Measurements from ENCODE around the gene CNPPD1.

CNPPD1 gene

DNA sequence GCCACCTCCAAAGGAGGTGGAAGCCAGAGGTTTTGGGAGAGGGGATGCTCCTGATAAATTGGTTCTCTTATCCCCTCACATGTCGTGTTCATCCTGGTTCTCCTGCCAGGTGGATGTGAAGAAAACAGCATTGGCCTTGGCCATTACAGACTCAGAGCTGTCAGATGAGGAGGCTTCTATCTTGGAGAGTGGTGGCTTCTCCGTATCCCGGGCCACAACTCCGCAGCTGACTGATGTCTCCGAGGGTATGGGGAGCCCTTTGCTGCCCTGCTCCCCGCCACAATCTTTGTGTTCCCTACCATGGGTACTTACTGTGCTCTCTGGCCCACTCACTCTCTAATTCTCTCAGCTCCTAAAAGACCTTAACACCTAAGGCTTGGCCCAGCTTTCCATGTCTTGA is 4.8 kb upstream of the CNPPD1 start:
- DNase-seq (ENCODE audit: low read depth in 1 of 2, low spot score in 1 of 2), result no peak

DNA sequence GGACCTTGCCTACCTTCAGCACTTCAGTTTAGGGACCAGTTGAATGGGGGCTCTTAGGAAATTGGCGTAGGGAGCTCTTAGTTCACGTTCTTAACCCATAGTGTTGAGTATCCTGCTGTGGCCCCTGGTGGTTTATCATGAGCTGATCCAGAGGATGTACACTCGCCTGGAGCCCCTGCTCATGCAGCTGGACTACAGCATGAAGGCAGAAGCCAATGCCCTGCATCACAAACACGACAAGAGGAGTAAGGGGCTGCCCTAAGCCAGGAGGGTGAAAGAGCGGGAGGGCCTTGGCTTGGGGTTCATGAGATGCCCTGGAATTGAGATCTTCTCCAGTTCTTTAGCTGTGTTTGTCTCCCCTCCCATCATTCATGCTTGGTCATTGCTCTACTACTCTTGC is 4.2 kb upstream of the CNPPD1 start:
- no peak for DNase-seq (ENCODE audit: low read depth in 1 of 2, low spot score in 1 of 2)

DNA sequence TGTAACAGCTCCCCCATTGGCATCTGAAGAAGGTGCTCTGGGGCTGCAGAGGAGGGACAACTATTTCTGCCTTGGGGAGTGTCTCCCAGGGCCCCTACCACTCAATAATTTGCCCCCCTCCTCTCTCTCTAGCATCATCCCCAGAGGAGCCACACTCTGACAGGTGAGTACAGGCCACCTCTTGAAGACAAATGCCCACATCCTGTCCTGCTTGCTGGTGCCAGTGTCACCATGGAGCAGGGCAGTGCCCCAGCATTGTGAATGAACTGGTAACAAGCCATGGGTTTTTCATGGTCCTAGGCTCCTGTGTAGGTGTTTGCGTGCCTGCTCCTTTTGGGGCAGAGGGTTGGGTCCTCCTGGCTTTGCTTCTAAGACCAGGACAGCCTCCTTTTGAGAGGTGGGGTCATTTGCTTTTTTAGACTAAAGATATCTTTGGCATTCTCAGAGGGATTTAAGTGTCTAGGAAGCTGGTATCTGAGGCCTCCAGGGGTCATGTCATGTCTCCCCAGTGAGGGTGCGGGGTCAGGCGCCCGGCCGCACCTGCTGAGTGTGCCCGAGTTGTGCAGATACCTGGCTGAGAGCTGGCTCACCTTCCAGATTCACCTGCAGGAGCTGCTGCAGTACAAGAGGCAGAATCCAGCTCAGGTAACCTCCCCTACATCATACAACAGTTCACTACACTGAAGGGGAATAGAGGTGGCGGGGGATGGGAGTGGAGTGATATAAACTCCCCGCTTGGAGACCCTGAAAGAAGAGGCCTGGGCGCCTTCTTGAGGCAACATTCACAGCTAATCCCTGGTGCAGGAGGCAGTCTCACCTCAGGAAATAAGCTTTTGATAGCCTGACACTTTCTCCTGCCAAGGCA is 3.1 kb upstream of the CNPPD1 start:
- no peak for DNase-seq (ENCODE audit: low read depth in 1 of 2, low spot score in 1 of 2)

DNA sequence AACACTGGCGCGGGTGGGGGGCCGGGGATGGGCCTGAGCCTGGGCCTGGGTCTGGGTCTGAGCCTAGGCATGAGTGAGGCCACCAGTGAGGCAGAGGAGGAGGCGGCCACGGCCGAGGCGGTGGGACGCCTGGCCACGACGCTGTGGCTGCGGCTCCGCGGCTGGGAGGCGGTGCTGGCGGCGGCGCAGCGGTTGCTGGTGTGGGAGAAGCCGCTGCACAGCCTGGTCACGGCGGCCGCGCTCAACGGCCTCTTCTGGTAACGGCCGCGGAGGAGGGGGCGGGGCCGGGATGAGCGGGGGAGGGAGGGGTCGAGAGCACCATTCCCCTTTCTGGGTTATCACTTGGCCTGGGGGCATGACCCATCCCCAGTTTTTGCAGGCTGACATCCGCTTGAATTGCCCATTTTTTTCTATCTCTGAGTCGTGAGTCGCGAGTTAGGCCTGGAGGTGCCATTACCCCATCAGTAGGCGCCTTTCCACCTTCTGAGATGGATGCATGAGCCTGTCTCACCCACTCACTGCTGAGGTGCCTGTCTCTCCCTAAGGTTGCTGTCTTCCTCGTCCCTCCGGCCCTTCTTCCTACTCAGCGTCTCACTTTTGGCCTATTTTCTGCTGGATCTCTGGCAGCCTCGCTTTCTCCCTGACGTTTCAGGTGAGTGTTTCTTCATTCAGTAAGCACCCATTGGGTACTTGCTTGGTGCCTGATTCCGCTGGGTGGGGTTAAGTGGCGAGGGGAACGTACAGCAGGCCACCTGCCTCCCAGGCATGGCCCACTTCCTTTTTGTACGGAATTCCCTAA is 1.9 kb upstream of the CNPPD1 start:
- no peak for DNase-seq (ENCODE audit: low read depth in 1 of 2, low spot score in 1 of 2)

DNA sequence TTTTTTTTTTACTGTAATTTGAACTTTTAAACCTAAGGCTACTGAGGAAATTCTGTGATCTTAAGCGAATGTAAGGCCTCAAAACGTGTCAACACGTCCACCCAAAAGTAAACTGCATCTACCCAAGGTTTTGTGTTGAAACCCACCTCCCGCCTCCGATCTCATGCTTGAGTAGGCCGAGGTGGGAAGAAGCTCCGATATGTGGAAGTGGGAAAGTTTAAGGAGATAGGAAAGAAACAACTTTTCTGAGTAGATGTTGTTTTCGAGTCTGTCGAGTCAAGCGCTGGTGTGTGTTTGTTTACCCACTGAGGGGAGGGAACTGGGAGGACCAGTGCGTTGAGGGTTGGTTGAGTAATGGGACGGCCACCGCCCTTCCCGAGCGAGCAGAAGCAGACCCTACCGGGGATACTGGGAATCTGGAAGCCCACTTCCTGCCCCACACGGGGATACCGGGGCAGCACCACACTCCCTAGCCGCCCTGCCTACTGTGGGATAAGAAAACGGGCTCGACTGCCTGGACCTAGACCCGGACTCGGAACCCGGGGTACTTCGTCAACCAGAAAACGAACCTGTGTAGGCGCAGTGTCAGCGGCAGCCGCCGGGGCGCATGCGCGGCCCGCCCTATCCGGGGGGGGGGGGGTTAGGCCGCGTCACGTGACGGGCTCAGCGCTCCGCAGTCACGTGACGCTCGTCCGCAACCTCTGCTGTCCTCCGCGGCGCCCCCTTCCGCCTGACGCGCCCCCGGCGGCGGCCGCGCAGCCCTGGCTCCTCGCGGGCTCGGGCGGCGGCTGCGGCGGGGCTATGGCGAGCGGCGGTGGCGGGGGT is 1.0 kb upstream of the CNPPD1 start, which contains the start of gene RETREG2:
Gene RETREG2 (plus strand): TSS at position 724 of the 825 bp plus-strand sequence. CDS start 78 bp downstream, at position 802.
- peak; percentile 58 to 71 for DNase-seq (ENCODE audit: low read depth in 1 of 2, low spot score in 1 of 2)

DNA sequence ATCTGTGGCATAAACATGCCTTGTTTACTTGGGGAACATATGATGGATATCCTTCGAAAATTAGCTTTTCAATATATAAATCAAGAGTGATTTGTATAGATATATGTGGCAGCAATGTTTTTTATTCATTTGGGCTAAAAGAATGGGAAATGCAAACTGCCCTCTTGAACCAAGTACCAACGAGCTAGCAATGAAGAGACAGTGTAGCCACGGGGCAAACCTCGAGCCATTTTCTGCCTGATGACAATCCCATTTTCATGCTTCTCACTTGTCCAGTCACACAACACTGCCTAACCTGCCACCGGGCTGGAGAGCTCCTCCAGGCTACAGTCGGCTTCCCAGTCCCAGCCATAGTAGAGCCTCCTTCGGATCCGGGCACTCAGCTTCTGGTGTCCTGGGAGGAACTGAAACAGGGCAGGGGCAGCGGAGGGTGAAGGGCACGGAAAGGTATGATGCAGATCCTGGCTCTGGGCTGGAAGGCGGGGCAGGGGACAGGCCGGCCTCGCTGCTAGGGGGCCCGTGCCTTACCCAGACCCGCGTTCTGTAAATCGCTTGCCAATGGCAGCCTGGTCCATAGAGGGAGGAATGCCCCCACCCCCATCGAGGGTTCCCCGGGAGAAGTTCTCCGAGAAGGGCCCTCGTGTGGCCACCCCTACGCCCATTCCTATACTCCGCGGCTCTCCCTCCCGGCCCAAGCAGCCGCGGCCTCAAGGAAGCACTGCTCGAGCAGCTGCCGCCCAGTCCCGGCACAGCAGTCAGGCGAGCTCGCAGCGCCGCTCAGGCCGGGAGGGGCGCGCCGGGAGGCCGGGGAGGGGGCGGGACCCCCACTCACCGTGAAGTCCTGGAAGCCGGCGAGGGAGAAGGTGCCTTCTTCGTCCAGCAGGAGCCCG is 552 bp downstream of the CNPPD1 start:
- no peak for DNase-seq (ENCODE audit: low read depth in 1 of 2, low spot score in 1 of 2)

DNA sequence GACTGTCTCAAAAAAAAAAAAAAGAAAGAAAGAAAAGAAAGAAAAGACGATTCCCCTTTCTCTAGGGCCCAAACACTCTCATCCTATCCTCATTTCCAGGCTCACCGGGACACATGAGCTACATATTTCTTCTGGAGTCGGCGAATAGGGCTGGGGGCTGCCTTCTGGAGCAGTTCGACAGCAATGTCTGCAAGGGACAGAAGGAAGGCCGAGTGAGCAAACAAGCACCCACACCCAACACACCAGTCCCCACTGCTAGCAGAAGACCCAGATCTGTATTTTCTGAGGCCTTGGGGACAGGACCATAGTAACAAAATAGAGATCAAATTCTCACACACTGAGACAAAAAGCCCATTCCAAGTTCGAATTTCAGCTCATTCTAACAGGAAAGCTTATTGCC is 1.2 kb downstream of the CNPPD1 start:
- DNase-seq (ENCODE audit: low read depth in 1 of 2, low spot score in 1 of 2), result no peak

DNA sequence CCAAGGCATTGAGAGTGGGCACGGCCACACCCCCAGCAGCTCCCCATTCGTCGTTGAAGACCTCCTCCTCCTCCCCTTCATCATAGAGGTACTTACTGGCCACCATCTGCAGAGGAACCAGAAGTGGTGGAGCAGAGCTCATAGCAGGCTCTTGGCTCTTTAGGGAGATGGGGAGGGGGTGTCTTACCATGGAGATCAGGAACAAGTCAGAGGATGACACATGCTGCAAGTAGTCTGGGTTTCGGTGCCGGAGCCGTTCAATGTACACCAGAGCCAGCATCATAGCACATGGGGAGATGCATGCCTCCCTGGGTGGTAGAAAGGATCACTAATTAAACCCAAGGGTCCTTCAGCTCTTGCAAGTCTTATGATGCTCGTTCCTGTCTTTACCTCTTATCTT is 1.9 kb downstream of the CNPPD1 start:
- DNase-seq (ENCODE audit: low read depth in 1 of 2, low spot score in 1 of 2), result no peak

DNA sequence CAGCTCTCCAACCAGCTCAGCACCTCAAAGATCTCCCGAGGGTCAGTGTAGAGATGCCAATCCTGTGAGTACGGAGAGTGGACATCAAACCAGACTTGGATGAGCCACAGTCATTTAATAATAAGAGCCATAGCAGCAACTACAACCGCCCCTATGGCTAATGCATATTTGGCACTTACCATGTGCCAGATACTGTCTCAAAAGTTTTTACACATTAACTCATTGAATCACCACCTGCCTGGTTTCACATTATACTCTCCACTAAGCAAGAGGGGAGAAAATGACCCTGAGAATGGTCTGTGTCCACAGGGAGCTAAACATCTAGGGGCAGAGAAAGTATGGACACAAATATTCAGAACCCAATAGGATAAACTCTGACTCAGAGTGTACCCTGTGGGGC is 2.6 kb downstream of the CNPPD1 start:
- DNase-seq (ENCODE audit: low read depth in 1 of 2, low spot score in 1 of 2), result no peak

DNA sequence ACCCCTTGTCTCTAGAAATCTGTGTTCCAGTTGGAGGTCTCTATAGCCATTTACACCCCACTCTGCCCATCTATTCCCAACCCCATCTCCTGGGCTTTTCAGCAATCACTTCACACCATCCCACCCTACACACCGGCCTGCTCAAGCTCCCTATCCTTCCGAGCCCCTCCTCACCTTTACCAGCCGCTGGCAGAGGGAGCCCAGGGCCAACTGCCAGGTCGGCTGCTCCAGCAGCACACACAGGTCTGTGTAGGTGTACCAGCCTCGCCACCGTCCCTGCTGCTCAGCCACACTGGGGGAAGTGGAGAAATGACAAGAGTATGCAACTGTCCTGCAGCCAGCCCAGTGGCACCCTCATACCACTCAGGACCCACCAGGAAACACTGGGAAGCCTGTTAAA is 3.5 kb downstream of the CNPPD1 start:
- no peak for DNase-seq (ENCODE audit: low read depth in 1 of 2, low spot score in 1 of 2)

DNA sequence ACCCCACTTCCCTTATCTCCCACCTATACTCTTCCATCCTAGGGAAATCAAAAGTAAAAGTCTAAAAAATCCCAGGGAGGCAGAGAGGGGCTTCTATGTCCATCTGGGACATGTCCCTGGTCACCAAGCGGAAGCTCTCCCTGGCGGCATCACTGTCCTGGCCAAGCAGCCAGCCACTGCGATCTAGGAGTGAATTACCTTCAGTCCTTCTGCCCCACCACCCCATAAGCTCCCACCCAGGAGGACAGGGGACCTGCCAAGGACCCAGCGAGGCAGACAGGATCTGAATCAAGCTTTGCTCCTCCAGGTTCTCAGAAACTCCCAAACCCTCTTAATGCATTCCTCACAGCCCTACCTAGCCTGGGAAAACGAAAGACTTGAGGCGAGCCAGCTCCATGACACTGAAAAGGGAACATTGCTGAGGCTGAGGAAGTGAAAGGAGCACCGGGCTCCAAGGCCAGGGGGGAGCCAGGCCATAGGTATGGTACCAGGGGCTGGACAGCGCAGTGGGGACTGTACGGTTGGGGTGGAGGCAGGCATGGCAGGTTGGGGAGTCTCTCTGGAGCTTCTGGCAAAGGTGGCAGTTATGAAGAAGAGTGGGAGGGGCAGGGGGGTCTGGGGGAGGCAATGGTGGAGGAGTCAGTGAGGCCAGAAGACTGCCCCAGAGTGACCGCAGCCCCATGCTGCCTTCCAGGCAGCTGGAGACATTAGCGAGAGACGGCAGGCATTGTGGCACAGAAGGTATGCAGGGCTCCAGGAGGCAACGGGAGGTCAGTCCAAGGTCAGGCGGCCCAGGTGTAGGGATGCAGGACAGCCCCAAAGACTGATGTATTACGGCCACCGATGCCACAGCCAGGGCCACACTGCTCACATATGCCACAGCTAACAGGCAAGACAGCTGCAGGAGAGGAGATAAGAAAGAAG is 4.2 kb downstream of the CNPPD1 start:
- DNase-seq (ENCODE audit: low read depth in 1 of 2, low spot score in 1 of 2), result no peak

DNA sequence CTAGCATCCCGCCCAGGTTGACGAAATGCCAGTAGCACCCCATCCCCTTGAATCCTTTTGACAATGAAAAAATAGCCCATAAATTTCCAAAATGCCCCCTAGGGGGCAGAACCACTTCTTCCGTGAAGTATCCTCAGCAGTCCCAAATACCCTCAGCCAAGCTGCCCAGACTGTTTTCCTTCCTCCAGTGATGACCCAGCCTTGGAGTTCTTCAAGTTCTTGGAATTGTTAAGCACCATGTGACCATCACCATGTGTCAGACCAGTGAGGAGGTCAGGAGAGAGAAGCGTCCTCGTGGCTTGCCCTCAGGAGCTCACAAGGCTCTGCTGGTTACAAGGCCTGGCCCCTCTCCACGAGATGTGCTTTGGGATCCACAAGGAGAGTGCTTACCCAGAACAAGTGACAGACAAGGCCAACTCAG is 5.5 kb downstream of the CNPPD1 start:
- DNase-seq (ENCODE audit: low read depth in 1 of 2, low spot score in 1 of 2), result peak in 1 of 2 donors; percentile 15

DNA sequence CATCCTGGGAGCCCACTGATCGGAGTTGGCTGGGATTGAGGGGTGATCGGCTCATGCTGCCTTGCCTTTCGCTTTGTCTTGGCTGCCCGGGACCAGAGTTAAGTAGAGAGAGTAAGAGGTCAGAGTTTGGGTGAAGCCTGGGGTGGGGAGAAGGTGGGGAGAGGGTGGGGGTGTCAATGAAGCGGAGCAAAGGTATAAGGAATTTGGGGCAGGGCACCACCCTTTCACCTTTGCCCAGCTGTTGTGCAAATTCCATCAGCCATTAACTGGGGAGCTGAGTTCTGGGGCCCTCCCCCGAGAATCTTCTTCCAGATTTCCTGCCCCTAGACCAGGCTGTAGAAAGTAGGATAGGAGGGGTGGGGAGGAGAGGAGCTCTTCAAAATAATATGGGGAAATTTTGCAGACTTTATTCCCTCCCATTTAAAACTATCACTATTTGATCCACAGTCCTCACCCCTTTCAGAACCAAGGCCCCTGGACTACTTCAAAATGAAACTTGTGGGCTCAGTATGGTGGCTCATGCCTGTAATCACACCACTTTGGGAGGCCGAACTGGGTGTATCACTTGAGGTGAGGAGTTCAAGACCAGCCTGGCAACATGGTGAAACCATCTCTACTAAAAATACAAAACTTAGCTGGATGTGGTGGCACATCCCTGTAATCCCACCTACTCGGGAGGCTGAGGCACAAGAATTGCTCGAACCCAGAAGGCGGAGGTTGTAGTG is 6.6 kb downstream of the CNPPD1 start, which contains the start of gene SLC23A3:
Gene SLC23A3 (minus strand): TSS at position 100 of the 725 bp plus-strand sequence. CDS start 45 bp downstream, at position 55.
- DNase-seq (ENCODE audit: low read depth in 1 of 2, low spot score in 1 of 2), result no peak

DNA sequence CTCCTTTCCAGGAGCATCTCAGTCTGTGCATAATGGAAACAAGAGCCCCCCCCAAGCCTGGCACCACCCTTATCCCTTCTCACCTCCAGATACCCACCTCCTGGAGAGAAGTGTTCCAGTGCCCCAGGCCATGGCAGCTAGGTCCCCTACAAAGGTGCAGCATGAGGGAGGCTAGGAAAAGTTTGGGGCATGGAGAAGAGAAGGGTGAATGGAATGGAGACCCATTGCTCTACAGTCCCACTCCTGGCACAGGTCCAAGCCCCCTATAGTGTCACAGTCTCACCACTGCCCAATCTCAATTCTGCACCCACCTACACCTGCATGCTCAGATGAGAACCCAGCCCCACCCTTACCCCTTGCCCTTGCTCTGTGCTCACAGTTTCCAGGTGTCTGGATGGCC is 7.8 kb downstream of the CNPPD1 start:
- no peak for DNase-seq (ENCODE audit: low read depth in 1 of 2, low spot score in 1 of 2)

DNA sequence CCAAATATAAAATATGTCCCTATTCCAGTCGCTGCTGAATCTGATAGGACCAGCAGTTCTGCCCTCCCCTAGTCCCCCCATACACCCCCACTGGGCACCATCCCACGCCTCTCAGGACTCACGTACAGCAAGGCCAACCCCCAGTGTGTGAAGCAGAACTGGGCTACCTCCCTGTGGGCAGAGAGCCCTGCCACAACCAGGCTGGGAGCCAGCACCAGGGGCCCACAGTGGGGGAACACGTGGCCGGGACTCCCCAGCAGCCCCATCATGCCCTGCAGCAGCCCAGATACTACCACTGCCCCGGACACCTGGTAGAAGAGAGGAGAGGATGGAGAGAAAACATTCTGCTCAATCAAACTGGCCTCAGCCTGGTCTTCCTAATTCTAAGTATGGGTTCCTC is 8.2 kb downstream of the CNPPD1 start:
- no peak for DNase-seq (ENCODE audit: low read depth in 1 of 2, low spot score in 1 of 2)

DNA sequence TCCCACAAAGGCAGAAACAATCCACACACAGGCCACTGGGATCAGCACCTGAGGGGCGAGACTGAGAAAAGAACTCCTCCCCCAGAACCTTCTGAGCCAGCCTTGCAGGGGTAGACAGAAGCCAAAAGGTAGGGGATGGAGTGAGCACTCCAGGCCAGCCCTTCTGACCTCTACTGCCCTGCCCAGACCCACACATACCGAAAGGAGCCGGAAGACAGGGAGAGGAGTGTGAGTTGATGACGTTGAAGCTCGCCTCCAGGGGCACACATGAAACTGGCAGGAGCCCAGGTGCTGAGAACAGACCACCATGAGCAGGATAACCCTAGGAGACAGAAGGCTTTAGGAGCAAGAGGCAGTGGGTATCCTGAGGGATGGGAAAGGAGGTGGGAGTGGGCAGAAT is 8.7 kb downstream of the CNPPD1 start:
- no peak for DNase-seq (ENCODE audit: low read depth in 1 of 2, low spot score in 1 of 2)

DNA sequence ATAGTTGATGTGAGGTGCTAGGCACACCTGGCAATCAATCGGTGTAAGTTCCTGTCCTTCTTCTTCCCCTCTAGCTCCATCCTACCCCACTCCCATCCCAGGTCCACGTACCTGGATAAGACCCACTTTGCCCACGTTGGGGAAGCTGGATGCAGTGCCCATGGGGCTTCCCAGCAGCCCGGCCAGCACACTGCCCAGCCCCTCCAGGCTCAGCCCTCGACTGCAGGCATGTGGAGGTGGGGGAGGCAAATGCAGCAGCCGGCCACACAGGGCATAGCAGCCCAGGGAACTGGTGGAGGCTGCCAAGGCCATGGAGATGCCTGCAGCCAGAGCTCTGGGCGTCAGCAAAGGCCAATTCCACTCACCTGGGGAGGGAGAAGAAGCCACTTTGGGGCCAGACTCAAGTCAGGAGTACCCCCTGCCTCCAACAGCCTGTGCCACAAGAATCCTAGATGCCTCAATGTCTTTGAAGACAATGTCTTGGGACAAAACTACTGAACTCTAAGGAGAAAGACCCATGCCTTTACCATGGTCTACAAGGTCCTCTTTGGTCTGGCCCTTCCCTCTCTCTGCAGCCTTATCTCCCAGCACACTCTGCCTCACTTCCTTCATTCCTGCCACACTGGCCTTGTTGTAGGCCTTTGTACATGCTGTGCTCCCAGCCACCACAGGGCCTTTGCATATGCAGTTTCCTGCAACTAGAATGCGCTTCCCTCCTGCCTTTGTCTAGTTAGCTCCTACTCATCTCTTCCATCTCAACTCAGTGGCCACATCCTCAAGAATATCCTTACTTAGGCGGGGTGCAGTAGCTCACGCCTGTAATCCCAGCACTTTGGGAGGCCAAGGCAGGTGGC is 11.4 kb downstream of the CNPPD1 start:
- no peak for DNase-seq (ENCODE audit: low read depth in 1 of 2, low spot score in 1 of 2)

DNA sequence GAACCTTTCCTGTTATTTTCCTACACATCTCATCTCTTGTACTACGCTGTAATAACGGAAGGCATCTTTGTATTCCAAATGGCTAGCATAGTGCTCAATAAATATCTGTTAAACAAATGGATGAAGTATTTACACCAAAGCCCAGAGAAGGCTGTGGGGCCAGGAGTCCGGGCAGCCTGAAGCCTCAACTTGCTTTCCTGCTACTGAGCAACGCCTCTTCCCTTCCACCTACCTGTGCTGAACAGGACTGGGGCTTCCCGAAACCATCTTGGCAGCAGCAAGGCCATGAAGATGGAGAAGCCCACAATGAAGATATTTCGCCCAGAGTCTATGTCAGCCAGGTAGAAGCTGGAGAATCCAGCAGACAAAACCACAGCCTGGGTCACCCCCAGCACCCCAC is 13.6 kb downstream of the CNPPD1 start:
- no peak for DNase-seq (ENCODE audit: low read depth in 1 of 2, low spot score in 1 of 2)
